Suppressor macrophage (primary cell): Measurements from ENCODE around the gene OLFML2A.
"Not testable (repeated sequence)": the region's sequence is repeated elsewhere in the genome, so short reads cannot be mapped to it uniquely, and the experiment has no call there.

Experiments used
- DNase-seq, 4 experiments: peaks; one replicate each; pipeline ENCODE4 v3.0.0-alpha.2; 2020 to 2022
- total RNA-seq, 17 experiments: gene quantifications; one replicate each; lab custom pipeline; 2026; ENCODE audit warnings: mixed read lengths in 6 of 17, inconsistent platforms in 3 of 17; lab: John Stamatoyannopoulos, UW

Gene OLFML2A
- total RNA-seq: 0 to 3.4 (median 0.22) reads per million in 17 experiments

DNA sequence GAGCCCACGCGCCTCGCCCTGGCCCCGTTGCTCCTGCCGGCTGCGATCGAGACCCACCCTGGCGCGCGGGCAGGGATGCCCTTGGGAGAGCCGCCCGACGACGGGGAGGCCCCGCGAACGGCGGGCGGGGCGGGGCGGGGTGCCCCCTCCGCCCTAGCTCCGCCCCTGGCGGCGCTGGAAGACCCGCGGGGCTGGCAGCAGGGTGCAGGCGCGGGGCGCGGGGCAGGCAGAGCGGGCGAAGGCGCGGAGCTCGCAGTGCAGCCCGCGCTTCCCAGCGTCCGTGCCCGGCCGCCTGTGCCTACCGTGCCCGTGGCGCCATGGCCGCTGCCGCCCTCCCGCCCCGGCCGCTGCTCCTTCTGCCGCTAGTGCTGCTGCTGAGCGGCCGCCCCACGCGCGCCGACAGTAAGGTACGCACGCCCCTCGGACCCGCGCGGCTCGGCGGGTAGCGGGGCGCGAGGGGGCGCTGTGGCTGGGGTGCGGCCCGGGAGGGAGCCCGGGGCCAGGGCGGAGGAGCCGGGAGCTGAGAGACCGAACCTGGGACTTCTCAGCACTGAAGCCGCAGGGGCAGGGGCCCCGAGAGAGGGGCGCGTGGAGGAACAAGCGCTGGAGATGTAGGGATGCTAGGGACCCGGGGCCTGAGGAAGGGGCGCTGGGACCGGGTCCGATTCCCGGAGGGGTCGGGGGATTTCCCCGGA, at the start of gene OLFML2A:
TSS of gene OLFML2A (plus strand) at position 180 of the 695 bp plus-strand sequence. CDS start at position 318, 138 bp downstream.
- peak; percentile 42 to 73 (median 49) for DNase-seq

DNA sequence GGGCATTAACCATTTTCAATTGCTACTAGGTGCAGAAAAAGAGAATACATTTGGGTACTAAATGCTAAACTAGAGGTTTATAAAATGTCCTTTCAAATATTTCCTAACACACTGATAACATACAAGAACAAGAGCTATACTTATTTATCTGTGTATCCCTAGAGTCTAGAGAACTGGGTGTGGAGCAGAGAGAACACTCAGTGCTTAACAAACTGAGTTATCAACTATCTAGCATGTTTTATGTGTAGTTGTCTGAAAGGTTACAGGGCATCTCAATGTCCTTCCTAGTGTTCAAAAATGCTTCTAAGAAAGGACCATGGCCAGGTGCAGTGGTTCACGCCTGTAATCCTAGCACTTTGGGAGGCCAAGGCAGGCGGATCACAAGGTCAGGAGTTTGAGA, 46.2 kb upstream of the OLFML2A start:
- no peak for DNase-seq

DNA sequence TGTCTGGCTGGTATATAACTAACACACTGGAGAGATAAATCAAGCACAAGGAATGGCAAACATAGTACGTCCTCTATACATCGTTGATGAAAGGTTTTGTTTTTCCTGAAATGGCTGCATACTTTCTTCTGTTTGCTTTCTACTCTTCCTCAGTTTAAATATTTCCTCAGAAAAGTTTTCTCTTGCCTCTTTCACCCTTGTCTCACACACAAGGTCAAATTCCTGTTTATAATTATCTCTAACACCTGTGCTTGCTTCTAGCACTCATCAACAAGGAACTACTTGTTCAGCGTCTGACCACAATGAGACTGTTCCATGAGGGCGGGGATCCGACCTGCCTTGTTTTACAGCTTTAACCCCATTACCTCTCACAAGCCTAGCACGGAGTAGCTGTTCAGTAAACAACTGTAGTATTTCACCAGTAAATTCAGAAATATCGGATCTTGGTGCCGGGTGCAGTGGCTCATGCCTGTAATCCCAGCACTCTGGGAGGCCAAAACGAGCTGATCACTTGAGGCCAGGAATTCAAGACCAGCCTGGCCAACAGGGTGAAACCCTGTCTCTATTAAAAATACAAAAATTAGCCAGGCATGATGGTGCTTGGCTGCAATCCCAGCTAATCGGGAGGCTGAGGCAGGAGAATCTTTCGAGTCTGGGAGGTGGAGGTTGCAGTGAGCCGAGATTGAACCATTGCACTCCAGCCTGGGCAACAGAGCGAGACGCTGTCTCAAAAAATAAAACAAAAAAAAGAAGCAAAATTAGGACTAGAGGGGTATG, 42.8 kb upstream of the OLFML2A start:
- no peak for DNase-seq

- not testable (repeated sequence) for DNase-seq
Measured at GRCh38 chr9:124734741-124735083, 42.2 kb upstream of the OLFML2A start.

DNA sequence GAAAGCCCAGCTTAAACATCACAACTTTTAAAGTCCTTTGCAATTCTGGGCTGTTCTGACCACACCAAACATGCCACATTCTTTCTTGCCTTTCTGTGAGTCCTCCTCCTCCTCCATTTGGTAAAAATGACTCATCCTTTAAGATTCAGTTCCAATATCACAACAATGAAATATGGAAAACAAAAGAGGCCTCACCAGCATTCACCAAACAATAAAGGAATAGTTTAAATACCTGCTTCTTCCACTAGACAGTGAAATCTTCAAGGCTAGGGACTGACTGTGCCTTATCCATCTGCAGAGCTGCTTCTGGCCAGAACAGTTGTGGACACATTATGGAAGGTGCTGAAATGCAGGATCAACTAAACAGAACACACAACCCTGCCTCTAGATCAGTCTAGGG, 41.8 kb upstream of the OLFML2A start:
- no peak for DNase-seq

DNA sequence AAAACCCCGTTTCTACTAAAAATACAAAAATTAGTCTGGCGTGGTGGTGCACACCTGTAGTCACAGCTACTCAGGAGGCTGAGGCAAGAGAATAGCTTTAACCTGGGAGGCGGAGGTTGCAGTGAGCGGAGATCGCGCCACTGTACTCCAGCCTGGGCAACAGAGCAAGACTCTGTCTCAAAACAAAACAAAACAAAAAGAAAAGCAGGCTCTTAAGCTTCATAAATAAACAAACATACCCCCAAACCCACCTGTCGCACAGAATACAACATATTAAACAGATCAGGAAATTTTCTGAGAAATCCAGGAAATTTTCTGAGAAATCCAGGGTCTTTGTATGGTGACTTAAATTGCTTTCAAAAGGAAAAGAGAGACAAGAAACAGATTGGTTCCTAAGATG, 38.9 kb upstream of the OLFML2A start:
- DNase-seq: not testable (repeated sequence)

DNA sequence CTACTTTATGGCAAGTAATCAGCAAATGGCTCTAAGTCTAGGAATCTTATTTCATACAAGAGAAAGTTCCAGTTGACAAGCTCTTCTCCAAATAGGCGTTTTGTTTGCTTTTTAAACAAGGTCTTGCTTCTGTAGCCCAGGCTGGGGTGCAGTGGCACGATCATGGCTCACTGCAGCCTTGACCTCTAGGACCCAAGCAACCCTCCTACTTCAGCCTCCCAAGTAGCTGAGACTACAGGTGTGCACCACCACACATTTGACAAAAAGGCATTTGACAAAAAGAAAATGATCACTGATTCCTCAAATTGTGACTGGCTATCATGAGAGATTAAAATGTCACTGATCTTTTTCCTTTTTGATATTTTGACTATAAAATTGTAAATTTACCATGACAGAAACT, 37.6 kb upstream of the OLFML2A start:
- DNase-seq: no peak

GRCh38 chr9:124741149-124741548, 35.8 kb upstream of the OLFML2A start:
- DNase-seq: no peak

DNA sequence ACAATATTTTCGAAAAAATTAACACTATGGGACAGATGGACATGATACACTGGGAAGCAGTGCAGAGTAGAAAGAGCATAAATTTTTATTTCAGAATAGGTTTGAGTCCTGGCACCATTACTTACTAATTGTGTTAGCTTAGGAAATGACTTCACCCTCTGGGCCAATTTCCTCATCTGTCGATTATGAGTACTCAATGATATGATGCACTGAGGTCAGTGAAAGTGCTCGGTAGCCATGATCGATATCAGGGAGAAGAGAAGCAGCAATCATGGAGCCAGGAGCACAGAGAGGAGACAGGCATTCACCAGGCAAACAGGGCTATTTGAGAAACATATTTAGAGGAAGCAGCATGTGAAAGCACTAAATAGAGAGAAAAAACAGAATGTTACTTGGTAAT, 35.3 kb upstream of the OLFML2A start:
- DNase-seq: peak in 2 of 4 experiments; percentile 5 to 26

GRCh38 chr9:124742940-124743339, 34.0 kb upstream of the OLFML2A start:
- DNase-seq: no peak

DNA sequence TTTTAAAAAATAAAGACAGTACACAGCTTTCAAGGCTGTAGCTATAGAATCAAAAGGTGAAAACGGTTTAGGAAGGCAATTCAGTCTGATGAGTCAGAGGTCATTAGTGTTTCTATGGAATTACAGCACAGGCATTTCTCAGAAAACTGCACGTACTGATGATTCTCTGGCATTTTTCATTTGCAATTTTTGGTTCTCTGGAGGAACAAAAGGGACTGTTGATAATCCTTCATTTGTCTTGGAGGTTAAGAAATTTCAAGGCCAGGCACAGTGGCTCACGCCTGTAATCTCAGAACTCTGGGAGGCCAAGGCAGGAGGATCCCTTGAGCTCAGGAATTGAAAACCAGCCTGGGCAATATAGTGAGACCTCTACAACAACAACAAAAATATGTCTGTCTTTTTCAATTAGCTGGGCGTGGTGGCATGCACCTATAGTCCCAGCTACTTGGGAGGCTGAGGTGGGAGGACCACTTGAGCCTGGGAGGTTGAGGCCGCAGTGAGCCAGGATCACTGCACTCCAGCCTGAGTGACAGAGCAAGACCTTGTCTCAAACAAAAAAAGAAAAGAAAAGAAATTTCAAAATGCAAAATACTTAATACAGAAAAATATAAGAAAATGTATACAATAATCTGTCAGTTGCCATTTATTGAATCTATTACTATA, 33.1 kb upstream of the OLFML2A start:
- DNase-seq: no peak

DNA sequence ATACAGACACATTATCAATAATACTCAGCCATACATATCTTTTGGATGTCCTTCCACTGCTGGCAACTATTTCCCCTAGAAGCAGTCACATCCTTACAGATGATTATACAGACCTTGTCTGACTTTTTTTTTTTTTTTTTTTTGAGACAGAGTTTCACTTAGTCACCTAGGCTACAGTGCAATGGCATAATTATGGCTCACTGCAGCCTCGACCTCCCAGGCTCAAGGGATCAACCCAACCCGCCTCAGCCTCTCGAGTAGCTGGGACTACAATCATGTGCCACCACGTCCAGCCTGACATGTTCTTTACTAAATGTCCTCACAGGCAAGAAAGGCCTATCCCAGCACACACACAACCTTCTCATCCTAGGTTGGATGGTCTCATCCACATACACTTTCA, 29.9 kb upstream of the OLFML2A start:
- DNase-seq: no peak

DNA sequence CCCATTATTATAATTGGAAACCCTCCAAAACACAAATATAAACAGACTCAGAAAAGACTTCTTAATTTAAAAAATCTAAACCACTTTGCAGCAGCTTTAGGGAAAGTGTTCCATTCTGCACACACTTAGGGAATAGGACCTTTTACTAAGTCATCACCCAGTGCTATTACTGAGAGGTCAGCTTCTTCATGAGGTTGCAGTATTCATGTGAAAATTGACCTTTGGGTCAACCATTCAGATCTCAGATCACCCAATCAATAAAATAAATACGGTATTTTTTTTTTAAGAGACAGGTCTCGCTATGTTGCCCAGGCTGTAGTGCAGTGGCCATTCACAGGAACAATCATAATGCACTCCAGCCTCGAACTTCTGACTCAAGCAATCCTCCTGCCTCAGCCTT, 27.6 kb upstream of the OLFML2A start:
- DNase-seq: no peak

DNA sequence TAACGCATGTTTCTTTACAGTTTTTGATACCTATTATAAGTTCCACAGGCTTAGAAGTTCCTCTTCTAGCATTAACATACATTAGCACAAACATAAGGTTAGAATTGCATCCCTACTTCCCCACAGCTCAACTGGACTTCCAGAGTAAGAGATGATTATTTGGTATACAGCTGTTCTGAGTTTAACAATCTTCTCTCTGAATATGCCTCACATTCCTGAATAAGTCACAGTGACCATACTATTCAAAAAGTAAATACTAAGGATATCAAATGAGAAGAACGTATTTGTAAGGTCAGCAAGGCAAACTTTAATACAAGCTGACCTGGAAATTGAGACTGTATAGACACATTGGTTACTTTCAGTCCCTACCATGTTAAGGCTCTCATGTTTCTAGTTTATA, 27.2 kb upstream of the OLFML2A start:
- no peak for DNase-seq

DNA sequence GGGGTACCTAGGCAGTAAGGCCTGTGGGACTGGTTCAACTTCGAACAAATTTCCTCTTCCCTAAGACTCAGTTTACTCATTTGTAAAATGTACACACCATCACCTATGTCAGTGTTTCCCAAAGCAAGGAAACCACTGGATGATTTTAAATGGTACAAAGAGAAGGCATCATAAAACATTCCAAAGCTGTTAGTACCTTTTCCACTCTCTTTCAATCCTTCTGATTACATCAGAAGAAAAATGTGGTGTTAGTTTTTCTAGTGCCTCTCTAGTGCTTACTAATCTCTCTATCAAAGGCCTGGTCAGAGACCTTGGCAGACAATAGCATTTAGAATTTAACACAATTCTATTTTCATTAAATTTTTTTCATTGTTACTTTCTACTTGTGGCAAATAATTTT, 24.0 kb upstream of the OLFML2A start:
- DNase-seq: no peak

DNA sequence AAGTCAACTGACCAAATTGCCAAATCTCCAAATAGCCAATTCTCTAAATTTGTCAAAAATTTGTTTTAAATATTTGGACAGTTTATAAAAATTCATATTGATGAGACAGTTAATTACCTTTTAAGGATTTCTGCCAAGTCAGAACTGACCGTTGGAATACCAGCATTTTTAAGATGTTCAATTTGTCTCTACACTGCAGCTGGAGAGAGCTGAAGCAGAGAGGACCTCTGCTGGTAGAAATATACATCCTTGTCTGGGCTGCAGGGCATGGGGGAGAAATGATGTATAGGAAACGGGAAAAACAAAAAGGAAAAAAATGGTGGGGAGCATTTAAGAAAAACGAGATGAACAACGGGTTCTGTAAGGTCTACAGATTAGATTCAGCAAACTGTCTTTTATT, 22.6 kb upstream of the OLFML2A start:
- DNase-seq: no peak

DNA sequence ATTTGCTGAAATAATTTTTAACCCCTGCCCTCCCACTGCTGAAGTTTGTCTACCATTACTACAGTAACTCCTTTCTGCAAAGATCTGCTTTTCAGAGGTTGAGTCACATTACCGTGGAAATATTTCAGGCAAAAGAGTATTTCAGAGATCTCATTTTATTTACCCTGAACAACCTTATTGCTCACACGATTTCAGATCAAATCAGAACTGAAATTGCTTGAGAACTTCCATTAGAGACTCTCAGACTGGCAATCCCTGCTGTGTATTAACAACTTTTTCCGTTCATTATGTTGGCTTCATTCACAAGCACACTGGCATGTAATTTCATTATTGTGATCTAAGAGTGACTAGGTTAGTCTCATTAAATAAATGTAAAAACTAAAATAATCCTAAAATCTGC, 21.9 kb upstream of the OLFML2A start:
- no peak for DNase-seq

DNA sequence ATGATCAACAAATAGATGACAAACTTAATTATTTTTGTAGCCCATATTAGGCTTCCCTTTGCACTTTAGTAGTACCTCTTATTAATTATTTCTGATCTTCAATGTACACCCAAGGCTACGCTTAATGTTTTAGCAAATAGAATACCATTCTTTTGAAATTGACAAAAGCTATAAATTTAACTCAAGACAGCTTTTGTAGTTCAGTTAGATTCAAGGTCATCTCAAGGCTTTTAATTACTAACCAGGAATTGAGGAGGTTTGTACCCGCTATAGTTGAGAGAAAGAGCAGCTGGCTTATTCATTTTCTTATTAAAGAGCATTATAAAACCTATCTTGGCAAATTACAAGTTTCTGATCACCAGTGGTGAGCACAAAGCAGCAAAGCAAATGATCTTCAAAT, 20.9 kb upstream of the OLFML2A start:
- DNase-seq: no peak

DNA sequence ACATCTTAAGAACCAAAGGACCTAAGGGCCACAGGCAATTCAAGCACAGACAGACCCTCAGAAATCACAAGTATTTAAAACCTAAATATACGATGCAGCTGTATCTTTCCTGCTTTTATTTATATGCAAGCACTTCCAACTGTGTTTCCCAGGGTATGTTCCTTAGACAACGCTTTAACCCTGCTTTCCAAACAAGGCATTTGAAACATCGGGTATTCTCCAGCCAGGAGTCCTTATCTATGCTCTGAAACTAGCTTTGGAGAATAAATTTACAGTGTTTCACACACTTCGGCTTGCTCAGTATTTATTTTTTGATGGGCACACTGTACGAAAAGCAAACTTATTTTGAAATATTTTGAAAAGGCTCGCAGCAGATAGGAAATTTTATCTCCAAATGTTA, 19.3 kb upstream of the OLFML2A start:
- no peak for DNase-seq

DNA sequence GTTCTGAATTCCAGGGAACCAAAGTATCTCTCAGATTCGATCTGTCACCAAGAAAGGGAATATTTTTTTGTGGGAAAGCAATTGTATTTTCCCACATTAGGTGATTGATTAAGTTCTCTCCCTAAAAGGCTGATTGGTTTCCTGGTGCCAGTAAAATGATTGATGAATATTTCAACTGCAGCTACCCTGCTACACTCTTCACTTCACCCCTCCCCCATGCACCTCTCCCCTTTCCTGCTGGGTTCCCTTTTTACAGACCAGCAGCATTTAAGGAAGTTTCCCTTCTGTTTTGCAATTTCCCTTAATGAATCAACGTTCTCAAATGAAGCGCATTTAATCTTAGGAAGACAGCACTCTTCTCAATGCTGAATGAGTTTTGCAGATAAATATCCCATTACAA, 18.9 kb upstream of the OLFML2A start:
- DNase-seq: peak; percentile 61 to 89 (median 83)

DNA sequence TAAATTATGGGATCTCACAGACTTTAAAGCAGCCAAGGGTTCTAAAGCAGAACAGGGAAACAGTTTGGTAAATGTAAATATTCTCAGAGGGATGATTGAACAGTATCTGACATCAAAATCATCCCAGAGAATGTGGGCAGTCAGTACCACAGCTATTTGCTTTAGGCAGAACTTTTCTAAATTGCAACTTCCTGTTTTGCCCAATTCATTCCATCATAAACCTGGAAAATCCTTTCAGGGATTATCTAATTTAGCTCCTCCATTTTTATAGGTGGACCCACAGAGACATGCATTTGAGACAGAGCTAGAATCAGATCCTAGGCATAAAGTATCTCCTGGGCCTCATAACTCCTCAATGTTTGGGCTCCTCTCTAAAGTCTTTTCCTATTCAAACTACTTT, 18.2 kb upstream of the OLFML2A start:
- peak in 1 of 4 experiments; percentile 29 for DNase-seq

DNA sequence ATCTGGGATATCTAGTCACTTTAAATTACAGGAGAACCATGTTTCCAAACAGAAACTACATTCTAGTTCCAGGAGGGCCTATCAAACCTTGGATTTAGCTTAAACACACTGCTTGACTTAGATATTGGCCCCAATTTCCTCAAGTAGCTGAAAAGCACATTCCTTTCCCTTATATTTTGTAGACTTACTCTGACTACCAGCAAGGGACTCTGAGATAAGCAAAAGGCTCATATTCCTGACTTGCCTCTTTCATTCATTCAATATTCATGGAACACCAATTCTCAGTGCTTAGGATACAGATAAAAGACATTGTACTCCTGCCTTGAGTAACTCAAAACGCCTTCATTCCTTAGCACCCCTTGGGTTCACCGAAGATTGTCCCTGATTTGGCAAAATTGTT, 17.6 kb upstream of the OLFML2A start:
- no peak for DNase-seq

DNA sequence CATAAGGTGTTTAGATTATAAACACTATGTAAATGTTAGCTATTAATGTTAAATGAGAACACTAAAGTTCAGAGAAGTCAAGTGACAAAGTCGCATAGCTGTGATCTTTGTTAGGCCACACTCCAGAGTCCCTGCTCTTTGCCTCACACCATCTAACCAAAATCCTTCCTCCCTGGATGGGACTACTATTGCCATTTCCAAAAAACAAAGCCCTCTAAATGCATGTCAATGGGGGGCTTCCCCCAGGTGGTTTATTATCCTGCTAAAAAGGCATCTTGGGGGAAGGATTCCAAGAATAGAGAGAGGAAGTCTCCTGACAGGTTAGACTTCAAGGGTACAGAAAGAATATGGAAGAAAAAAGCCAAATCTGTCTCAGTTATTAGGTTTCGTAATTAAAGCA, 16.2 kb upstream of the OLFML2A start:
- DNase-seq: no peak

- DNase-seq: no peak
Measured at GRCh38 chr9:124761196-124761595, 15.7 kb upstream of the OLFML2A start.
